K562 treated with DMSO at 1 percent for 4 hours (cell line): Measurements from ENCODE around the gene ARHGEF17. TPM values are rescaled to one million over a fixed set of nuclear protein-coding genes. Genes with fewer than 3 reads are reported as not detected.

Experiments
- total RNA-seq: library from RNA; unstranded; fragments of 300-600 nt; gene quantifications from 2 replicates; pipeline ENCODE4 v1.2.3, GENCODE V29; 2022; ENCODE audit not compliant: insufficient read depth

ARHGEF17 gene
- 0.12 TPM in 1 of 2 replicates, not detected in the other for total RNA-seq

GRCh38 chr11:73308003-73308960 lies at the start of gene ARHGEF17:
Gene ARHGEF17 (plus strand): TSS chr11:73308276. CDS start chr11:73308639, 363 bp downstream.

GRCh38 chr11:73271936-73272679 lies 36.0 kb upstream of the ARHGEF17 start, which contains the start of gene P2RY6:
Gene P2RY6 (plus strand): TSS chr11:73272338. CDS start chr11:73296519, 24,181 bp downstream.

GRCh38 chr11:73376160-73376802 lies 68.2 kb downstream of the ARHGEF17 start, which contains the start of gene RELT:
Gene RELT (plus strand): TSS chr11:73376399. CDS start chr11:73389137, 12,738 bp downstream.

Other genes with a start within 250 kb of the ARHGEF17 start
- 8.8 and 10.4 TPM in 2 replicates for gene FCHSD2, start 166.0 kb upstream of the ARHGEF17 start, total RNA-seq
- gene P2RY2, start 90.0 kb upstream of the ARHGEF17 start, total RNA-seq, result not detected in 2 replicates
- not detected in 2 replicates for gene P2RY6, start 35.9 kb upstream of the ARHGEF17 start, total RNA-seq
- gene RELT, start 68.1 kb downstream of the ARHGEF17 start, total RNA-seq, result 7.7 and 14.7 TPM in 2 replicates